NK-92 (cell line): ENCODE measurements around the gene BAG3.

Experiments used
- DNase-seq: peaks from one replicate; lab custom pipeline; 2025; ENCODE audit not compliant: unreplicated experiment; lab: John Stamatoyannopoulos, UW

The BAG3 gene

GRCh38 chr10:119725828-119726675 is 74.9 kb downstream of the BAG3 start, which contains the start of gene INPP5F:
INPP5F (plus strand) TSS chr10:119726050; CDS start chr10:119726263, 213 bp downstream.
- peak; percentile 71 for DNase-seq

GRCh38 chr10:119726676-119727261 is 75.6 kb downstream of the BAG3 start:
- DNase-seq = no peak
